AG04450 (cell line): Measurements from ENCODE around the gene FARP1. TPM values are rescaled to one million over a fixed set of nuclear protein-coding genes. Genes with fewer than 3 reads are reported as not detected.

Experiments
- CTCF ChIA-PET: fragments of 300-600, 350-600 bp; formaldehyde crosslinking; extraction: SDS; loops from one replicate; lab custom pipeline; 2022; ENCODE audit warnings: antibody characterized with exemption, inconsistent platforms; lab: Charles Lee
- POLR2A ChIA-PET: fragments of 350-600 bp; formaldehyde crosslinking; extraction: SDS; loops from one replicate; lab custom pipeline; 2021; ENCODE audit warnings: antibody characterized with exemption, inconsistent platforms; lab: Yijun Ruan, JAX
- DNase-seq: peaks from one replicate; pipeline ENCODE4 v3.0.0-alpha.2; 2011; ENCODE audit warnings: low read depth, low spot score
- H3K27ac ChIP-seq: one replicate; pipeline ENCODE4 v1.5.1; 2012; ENCODE audit warnings: low read depth, low read length, control low read depth
- H3K27me3 ChIP-seq: one replicate; pipeline ENCODE4 v1.6.0; 2012; ENCODE audit warnings: low read length; ENCODE audit not compliant: control insufficient read depth, insufficient read depth
- H3K4me3 ChIP-seq: 2 replicates; pipeline ENCODE4 v1.5.1; 2011; ENCODE audit warnings: mild to moderate bottlenecking, low read depth, low read length, control low read depth
- H3K9me3 ChIP-seq: 2 replicates; pipeline ENCODE4 v1.5.1; 2012; ENCODE audit warnings: low read length; ENCODE audit not compliant: control insufficient read depth, insufficient read depth
- CTCF ChIP-seq: IDR thresholded peaks from 2 replicates; pipeline ENCODE4 v1.5.1; 2011; ENCODE audit warnings: low read depth, low read length, control low read depth, inconsistent platforms
- polyA plus RNA-seq: library from polyadenylated mRNA; depleted of rRNA; stranded (reverse); fragments of >200 nt; gene quantifications from 2 replicates; pipeline ENCODE4 v1.2.3, GENCODE V29; 2011; rRNA removed
- small RNA-seq: library from RNA; depleted of rRNA; stranded (forward); fragments of <200 nt; gene quantifications from one replicate; pipeline ENCODE3, GENCODE V24; 2012; ENCODE audit warnings: low read depth; ENCODE audit not compliant: insufficient read length

FARP1 gene
- polyA plus RNA-seq, 1 experiment, result 76.4 TPM

GRCh38 chr13:98504371-98504963 is 361.6 kb downstream of the FARP1 start:
- TF ChIP-seq CTCF, result no peak
- H3K27ac ChIP-seq, result peak overlapping the region; percentile 49
- H3K4me3 ChIP-seq, result no peak overlapping the region
- POLR2A ChIA-PET, result interaction anchor here (0.6 kb wide), 1 partner anchor 22 kb away, joined by 5 read pairs; no protein-coding TSS in a partner anchor
- no peaks in the 10 kb centered on the region for H3K27me3 ChIP-seq
- CTCF ChIA-PET, result interaction anchor here (1.8 kb wide), 1 partner anchor 149 kb away, joined by 8 read pairs; no protein-coding TSS in a partner anchor
- no peaks in the 10 kb centered on the region for H3K9me3 ChIP-seq
- no peak for DNase-seq

Small RNA genes lying within 50 kb of the gene (small RNA-seq; reads per million reads assigned to genes)
- not detected for gene MIR3170

Other genes with a start within 250 kb of the FARP1 start
- gene IPO5, start 189.4 kb upstream of the FARP1 start, polyA plus RNA-seq, result 141 and 164 TPM in 2 replicates
- not detected in 2 replicates for gene RNF113B, start 34.2 kb downstream of the FARP1 start, polyA plus RNA-seq